Measurements from ENCODE around the gene TMX4.

TMX4 gene

DNA sequence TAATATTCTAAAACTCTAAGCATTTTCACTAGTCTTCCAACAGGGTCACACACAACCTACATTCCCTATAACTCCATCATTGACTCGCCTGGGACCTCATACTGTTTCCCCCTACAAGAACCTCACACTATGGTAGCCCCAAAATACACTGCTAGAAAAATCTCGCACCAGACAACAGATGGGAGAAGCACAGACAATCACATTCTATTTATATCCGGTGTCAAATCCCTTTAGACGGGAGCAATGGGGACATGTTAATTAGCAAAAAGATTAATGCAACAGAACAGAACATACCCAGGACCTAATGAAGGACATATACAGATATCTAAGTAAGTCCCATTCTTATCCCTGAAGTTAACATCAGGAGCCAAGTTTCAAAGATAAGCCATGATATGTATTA lies 33.6 kb downstream of the TMX4 start:
- Histone ChIP-seq H3K4me1 (ENCODE audit: insufficient read depth, low read length) (peaks cover 8% of the 10 kb centered on the region; the same call in 1 of the 2 replicates), H3K36me3 (ENCODE audit: insufficient read depth, low read depth, low read length) (peaks cover 5% of the 10 kb centered on the region; the same call in 1 of the 2 replicates), H3K4me3 (ENCODE audit: low read length) (no peak overlapping the region), H3K9ac (ENCODE audit: low read depth, low read length) (no peak overlapping the region), H3K27me3 (ENCODE audit: insufficient read depth, low read length) (no peaks in the 10 kb centered on the region), H3K27ac (ENCODE audit: low read length) (no peak overlapping the region), H3K9me3 (ENCODE audit: insufficient read depth, low read depth, low read length) (no peaks in the 10 kb centered on the region)

- Histone ChIP-seq H3K36me3 (ENCODE audit: insufficient read depth, low read depth, low read length) (peaks cover 5% of the 10 kb centered on the region; the same call in 1 of the 2 replicates), H3K9ac (ENCODE audit: low read depth, low read length) (no peak overlapping the region), H3K9me3 (ENCODE audit: insufficient read depth, low read depth, low read length) (no peaks in the 10 kb centered on the region), H3K4me1 (ENCODE audit: insufficient read depth, low read length) (peaks cover 8% of the 10 kb centered on the region; the same call in 1 of the 2 replicates), H3K4me3 (ENCODE audit: low read length) (no peak overlapping the region), H3K27me3 (ENCODE audit: insufficient read depth, low read length) (no peaks in the 10 kb centered on the region), H3K27ac (ENCODE audit: low read length) (no peak overlapping the region)
These were observed 35.4 kb downstream of the TMX4 start for GRCh38 chr20:7984192-7984591.

DNA sequence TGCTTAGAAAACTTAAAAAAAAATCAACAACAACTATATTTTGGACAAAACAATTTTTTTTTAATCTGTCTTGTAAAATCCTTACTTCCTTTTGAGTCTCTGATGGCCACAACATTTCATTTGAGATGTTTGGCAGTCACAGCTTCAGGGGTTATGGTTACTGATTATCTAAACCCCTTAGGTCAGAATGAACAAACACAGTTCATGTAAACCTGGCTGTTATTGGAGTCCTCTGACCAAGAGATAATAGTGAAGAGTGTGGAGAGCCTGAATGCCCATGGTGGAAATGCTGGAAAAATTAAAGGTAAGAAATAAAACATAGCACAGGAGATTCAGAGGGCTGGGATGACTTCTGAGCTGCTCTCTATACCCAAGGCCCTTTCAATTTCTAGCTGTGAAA lies 38.2 kb downstream of the TMX4 start:
- Histone ChIP-seq H3K4me1 (ENCODE audit: insufficient read depth, low read length) (peaks cover 8% of the 10 kb centered on the region; the same call in 1 of the 2 replicates), H3K9me3 (ENCODE audit: insufficient read depth, low read depth, low read length) (no peaks in the 10 kb centered on the region), H3K4me3 (ENCODE audit: low read length) (no peak overlapping the region), H3K27ac (ENCODE audit: low read length) (no peak overlapping the region), H3K36me3 (ENCODE audit: insufficient read depth, low read depth, low read length) (peaks cover 5% of the 10 kb centered on the region; the same call in 1 of the 2 replicates), H3K27me3 (ENCODE audit: insufficient read depth, low read length) (no peaks in the 10 kb centered on the region), H3K9ac (ENCODE audit: low read depth, low read length) (no peak overlapping the region)

- Histone ChIP-seq H3K36me3 (ENCODE audit: insufficient read depth, low read depth, low read length) (peaks cover 5% of the 10 kb centered on the region; the same call in 1 of the 2 replicates), H3K9ac (ENCODE audit: low read depth, low read length) (no peak overlapping the region), H3K27me3 (ENCODE audit: insufficient read depth, low read length) (no peaks in the 10 kb centered on the region), H3K27ac (ENCODE audit: low read length) (no peak overlapping the region), H3K4me3 (ENCODE audit: low read length) (no peak overlapping the region), H3K4me1 (ENCODE audit: insufficient read depth, low read length) (peaks cover 8% of the 10 kb centered on the region; the same call in 1 of the 2 replicates), H3K9me3 (ENCODE audit: insufficient read depth, low read depth, low read length) (no peaks in the 10 kb centered on the region)
These were observed 39.1 kb downstream of the TMX4 start for GRCh38 chr20:7980332-7981046.

GRCh38 chr20:7977709-7978108 lies 41.9 kb downstream of the TMX4 start:
- H3K9me3 ChIP-seq (ENCODE audit: insufficient read depth, low read depth, low read length), result no peaks in the 10 kb centered on the region
- H3K9ac ChIP-seq (ENCODE audit: low read depth, low read length), result no peak overlapping the region
- H3K4me1 ChIP-seq (ENCODE audit: insufficient read depth, low read length), result no peaks in the 10 kb centered on the region
- H3K36me3 ChIP-seq (ENCODE audit: insufficient read depth, low read depth, low read length), result peaks cover 5% of the 10 kb centered on the region; the same call in 1 of the 2 replicates
- H3K4me3 ChIP-seq (ENCODE audit: low read length), result no peak overlapping the region
- no peak overlapping the region for H3K27ac ChIP-seq (ENCODE audit: low read length)
- H3K27me3 ChIP-seq (ENCODE audit: insufficient read depth, low read length), result no peaks in the 10 kb centered on the region

DNA sequence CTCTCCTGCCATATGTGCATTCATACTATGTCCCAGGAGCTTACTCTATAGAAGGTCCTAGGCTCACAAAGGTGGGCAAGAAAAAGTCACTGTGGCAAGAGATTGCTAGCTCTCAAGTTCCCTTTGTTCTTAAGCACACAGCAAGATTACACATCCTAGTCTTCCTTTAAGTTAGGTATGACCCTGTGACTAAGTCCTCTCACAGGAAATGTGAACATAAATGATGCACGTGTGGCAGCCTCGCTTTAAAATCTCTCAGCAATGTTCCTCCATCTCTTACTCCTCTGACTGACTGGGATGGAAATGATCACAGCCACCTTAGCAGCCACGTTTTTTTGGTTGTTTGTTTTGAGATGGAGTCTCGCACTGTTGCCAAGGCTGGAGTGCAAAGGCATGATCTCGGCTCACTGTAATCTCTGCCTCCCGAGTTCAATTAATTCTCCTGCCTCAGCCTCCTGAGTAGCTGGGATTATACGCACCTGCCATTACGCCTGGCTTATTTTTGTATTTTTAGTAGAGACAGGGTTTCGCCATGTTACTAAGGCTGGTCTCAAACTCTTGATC lies 43.6 kb downstream of the TMX4 start:
- no peak overlapping the region for H3K9ac ChIP-seq (ENCODE audit: low read depth, low read length)
- H3K4me1 ChIP-seq (ENCODE audit: insufficient read depth, low read length), result no peaks in the 10 kb centered on the region
- no peak overlapping the region for H3K27ac ChIP-seq (ENCODE audit: low read length)
- H3K4me3 ChIP-seq (ENCODE audit: low read length), result no peak overlapping the region
- H3K9me3 ChIP-seq (ENCODE audit: insufficient read depth, low read depth, low read length), result no peaks in the 10 kb centered on the region
- H3K36me3 ChIP-seq (ENCODE audit: insufficient read depth, low read depth, low read length), result no peaks in the 10 kb centered on the region
- H3K27me3 ChIP-seq (ENCODE audit: insufficient read depth, low read length), result no peaks in the 10 kb centered on the region

GRCh38 chr20:7974785-7975435 lies 44.7 kb downstream of the TMX4 start:
- Histone ChIP-seq H3K27ac (ENCODE audit: low read length) (no peak overlapping the region), H3K36me3 (ENCODE audit: insufficient read depth, low read depth, low read length) (no peaks in the 10 kb centered on the region), H3K9me3 (ENCODE audit: insufficient read depth, low read depth, low read length) (no peaks in the 10 kb centered on the region), H3K9ac (ENCODE audit: low read depth, low read length) (no peak overlapping the region), H3K4me3 (ENCODE audit: low read length) (no peak overlapping the region), H3K27me3 (ENCODE audit: insufficient read depth, low read length) (no peaks in the 10 kb centered on the region), H3K4me1 (ENCODE audit: insufficient read depth, low read length) (no peaks in the 10 kb centered on the region)

DNA sequence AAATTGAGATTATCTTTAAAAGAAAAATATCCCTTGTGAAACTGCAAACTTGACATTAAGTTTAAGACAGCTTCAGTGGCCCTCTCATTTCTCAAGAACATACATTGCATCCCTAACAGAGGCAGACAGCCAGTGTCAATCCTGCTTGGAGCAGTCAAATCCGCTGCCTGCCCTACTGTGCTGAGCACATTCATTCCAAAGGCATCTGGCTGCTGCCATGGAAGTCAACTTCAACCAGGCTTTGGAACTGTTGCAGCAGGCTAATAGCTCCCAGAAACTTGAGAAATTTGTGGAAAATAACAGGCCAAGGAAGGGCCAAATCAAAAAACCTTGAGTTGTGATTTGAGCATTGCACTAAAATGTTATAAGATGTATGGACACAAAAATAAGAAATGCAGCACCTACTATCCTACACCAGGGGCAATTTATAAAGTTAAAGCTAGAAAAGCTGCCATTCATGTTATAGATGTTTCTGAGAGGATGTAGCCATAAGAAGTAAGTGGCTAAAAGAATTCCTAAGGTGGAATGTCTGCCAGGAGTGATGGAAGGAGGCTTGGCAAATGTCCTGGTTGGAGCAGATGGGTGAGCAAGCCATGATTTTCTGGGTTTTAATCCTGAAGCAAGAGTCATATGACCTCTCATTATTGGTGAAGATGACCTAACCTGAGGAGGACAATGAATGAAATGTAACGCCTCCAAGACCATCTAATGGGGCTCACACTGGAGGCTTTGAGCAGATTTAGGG lies 47.9 kb downstream of the TMX4 start:
- H3K27ac ChIP-seq (ENCODE audit: low read length), result no peak overlapping the region
- no peak overlapping the region for H3K4me3 ChIP-seq (ENCODE audit: low read length)
- H3K9ac ChIP-seq (ENCODE audit: low read depth, low read length), result no peak overlapping the region
- H3K9me3 ChIP-seq (ENCODE audit: insufficient read depth, low read depth, low read length), result no peaks in the 10 kb centered on the region
- no peaks in the 10 kb centered on the region for H3K36me3 ChIP-seq (ENCODE audit: insufficient read depth, low read depth, low read length)
- H3K4me1 ChIP-seq (ENCODE audit: insufficient read depth, low read length), result no peaks in the 10 kb centered on the region
- H3K27me3 ChIP-seq (ENCODE audit: insufficient read depth, low read length), result no peaks in the 10 kb centered on the region

- Histone ChIP-seq H3K27me3 (ENCODE audit: insufficient read depth, low read length) (no peaks in the 10 kb centered on the region), H3K36me3 (ENCODE audit: insufficient read depth, low read depth, low read length) (no peaks in the 10 kb centered on the region), H3K4me1 (ENCODE audit: insufficient read depth, low read length) (no peaks in the 10 kb centered on the region), H3K4me3 (ENCODE audit: low read length) (no peak overlapping the region), H3K9me3 (ENCODE audit: insufficient read depth, low read depth, low read length) (no peaks in the 10 kb centered on the region), H3K9ac (ENCODE audit: low read depth, low read length) (no peak overlapping the region), H3K27ac (ENCODE audit: low read length) (no peak overlapping the region)
These were observed 52.2 kb downstream of the TMX4 start for GRCh38 chr20:7967199-7967844.

- Histone ChIP-seq H3K9ac (ENCODE audit: low read depth, low read length) (no peak overlapping the region), H3K27me3 (ENCODE audit: insufficient read depth, low read length) (no peaks in the 10 kb centered on the region), H3K4me1 (ENCODE audit: insufficient read depth, low read length) (no peaks in the 10 kb centered on the region), H3K9me3 (ENCODE audit: insufficient read depth, low read depth, low read length) (no peaks in the 10 kb centered on the region), H3K36me3 (ENCODE audit: insufficient read depth, low read depth, low read length) (no peaks in the 10 kb centered on the region), H3K27ac (ENCODE audit: low read length) (no peak overlapping the region), H3K4me3 (ENCODE audit: low read length) (no peak overlapping the region)
These were observed 53.4 kb downstream of the TMX4 start for GRCh38 chr20:7966176-7966575.

GRCh38 chr20:7959484-7959883 lies 60.1 kb downstream of the TMX4 start:
- no peaks in the 10 kb centered on the region for H3K36me3 ChIP-seq (ENCODE audit: insufficient read depth, low read depth, low read length)
- peaks cover 20% of the 10 kb centered on the region for H3K9me3 ChIP-seq (ENCODE audit: insufficient read depth, low read depth, low read length)
- no peaks in the 10 kb centered on the region for H3K4me1 ChIP-seq (ENCODE audit: insufficient read depth, low read length)
- H3K9ac ChIP-seq (ENCODE audit: low read depth, low read length), result no peak overlapping the region
- H3K27ac ChIP-seq (ENCODE audit: low read length), result no peak overlapping the region
- H3K4me3 ChIP-seq (ENCODE audit: low read length), result no peak overlapping the region
- H3K27me3 ChIP-seq (ENCODE audit: insufficient read depth, low read length), result no peaks in the 10 kb centered on the region

Data from iPS-20b (cell line).